GM12864 (cell line): ENCODE results near the gene TSPAN12.

Experiments used
- DNase-seq: peaks from one replicate; pipeline ENCODE4 v3.0.0-alpha.2; 2011; ENCODE audit warnings: low read depth
- H3K4me3 ChIP-seq: 2 replicates; pipeline ENCODE4 v1.5.1; 2011; ENCODE audit warnings: mild to moderate bottlenecking, low read depth, low read length, control low read depth
- TF ChIP-seq, protein P1 (sequence below): IDR thresholded peaks from 2 replicates; pipeline ENCODE4 v1.5.1; 2011; ENCODE audit warnings: low read depth, mild to moderate bottlenecking, moderate library complexity, low read length, control low read depth, inconsistent platforms; ENCODE audit errors: missing control alignments

Gene TSPAN12

DNA sequence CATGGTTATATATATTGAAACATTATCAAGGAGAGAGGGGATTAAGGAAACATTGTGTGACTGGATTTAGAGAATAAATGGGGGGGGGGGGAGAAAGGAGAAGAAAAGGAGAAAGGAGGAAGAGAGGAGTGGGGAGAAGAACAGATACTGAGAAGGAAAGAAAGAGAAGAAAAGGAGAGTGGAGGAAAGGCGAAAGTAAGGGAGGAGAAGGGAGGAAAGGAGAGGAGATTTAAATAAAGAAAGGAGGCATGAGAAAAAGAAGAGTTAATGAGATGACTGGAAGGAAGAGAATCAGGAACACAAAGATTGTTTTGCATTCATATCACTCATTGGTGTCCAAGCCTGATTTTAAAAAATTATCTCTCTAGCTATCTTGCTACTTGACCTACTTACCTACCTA lies 16.1 kb upstream of the TSPAN12 start:
- TF ChIP-seq, protein P1, sequence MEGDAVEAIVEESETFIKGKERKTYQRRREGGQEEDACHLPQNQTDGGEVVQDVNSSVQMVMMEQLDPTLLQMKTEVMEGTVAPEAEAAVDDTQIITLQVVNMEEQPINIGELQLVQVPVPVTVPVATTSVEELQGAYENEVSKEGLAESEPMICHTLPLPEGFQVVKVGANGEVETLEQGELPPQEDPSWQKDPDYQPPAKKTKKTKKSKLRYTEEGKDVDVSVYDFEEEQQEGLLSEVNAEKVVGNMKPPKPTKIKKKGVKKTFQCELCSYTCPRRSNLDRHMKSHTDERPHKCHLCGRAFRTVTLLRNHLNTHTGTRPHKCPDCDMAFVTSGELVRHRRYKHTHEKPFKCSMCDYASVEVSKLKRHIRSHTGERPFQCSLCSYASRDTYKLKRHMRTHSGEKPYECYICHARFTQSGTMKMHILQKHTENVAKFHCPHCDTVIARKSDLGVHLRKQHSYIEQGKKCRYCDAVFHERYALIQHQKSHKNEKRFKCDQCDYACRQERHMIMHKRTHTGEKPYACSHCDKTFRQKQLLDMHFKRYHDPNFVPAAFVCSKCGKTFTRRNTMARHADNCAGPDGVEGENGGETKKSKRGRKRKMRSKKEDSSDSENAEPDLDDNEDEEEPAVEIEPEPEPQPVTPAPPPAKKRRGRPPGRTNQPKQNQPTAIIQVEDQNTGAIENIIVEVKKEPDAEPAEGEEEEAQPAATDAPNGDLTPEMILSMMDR, result no peak
- DNase-seq, result no peak
- no peak overlapping the region for H3K4me3 ChIP-seq

DNA sequence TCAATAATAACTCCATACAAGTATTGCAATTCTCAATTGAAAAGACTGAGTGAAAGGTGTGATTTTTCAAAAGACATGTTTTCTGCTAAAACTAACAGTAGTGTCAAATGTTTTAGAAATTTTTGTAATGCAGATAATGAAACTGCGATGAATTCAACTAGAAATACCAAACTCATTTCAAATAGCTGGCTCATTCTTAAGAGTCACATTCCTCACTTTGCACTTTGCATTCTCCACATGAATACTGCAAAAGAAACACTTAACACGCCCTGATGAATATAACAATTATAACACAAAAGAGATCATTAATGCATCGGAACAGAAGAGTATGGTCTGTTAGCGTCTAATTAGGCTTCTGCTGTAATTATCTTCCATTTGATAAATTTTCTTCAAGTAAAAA lies 15.5 kb upstream of the TSPAN12 start:
- no peak overlapping the region for H3K4me3 ChIP-seq
- TF ChIP-seq, protein P1, result no peak
- no peak for DNase-seq

DNA sequence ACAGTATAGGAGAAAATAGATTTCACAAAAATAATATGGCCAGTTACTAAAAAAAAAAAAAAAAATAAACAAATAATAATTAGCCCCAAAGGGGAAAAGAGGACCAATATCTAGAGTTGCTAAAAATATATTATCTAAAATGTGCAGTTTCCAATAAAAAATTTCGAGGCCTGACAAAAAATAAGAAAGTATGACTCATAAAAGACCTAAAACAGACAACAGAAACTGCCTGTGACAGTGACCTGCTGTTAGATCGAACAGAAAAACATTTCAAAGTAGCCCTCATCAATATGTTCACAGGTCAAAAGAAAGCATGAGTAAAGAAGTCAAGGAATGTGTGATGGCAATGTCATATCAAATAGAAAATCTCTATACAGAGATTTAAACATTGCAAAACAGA lies 11.8 kb upstream of the TSPAN12 start:
- H3K4me3 ChIP-seq, result no peak overlapping the region
- TF ChIP-seq, protein P1, result no peak
- no peak for DNase-seq

DNA sequence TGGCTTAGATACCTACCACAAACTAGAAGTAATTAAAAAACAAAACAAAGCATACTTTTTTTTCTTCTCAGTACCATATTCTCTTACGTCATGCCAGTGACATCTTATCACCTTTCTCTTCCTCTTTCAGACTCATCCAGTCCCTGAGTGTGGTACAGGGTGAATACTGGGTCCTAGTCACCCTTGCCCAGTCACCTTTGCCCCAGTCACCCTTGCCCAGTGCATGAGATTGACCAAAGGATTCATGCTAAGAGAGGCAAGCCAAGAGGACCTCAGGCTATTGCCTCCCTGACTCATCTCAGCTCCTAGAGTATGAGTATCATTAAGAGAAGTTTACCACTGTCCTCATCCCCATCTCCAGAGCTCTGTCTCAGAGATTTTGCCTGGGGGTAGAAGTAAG lies 10.0 kb upstream of the TSPAN12 start:
- no peak for DNase-seq
- TF ChIP-seq, protein P1, result no peak
- no peak overlapping the region for H3K4me3 ChIP-seq

DNA sequence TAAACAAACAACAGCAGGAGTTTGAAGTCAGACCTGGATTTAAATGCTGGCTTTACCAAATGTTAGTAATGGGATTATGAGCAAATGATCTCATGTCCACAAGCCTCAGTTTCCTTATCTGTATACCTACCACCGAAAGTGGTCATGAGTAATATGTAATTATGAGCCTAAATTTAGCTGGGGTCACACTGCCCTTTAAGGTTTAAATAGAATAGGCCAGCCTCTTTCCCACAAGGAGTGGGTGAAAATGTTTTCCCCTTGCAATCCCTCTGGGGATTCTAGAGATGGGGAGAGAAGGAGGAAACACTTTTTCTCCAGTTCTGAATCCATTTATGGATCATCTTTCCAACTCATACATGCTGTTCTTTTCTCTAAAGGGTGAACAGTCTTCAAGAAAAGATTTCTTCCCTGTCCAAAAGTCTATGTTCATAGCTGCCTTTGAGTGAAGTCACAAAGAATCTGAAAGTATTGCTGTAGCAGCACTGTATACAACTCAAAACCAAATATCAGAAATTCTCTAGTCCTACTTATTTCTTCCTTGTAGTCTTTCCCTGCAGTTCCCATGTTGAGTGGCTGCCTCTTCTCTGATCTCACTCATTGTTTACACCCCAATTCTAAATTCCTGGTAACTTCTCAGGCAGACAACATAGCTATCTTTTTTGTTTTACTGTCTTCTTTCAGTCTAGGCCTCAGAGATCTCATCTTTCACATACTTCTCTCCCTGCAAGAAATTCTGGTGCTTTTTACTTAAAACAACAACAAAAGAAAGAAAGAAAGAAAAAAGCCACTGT lies 7.4 kb upstream of the TSPAN12 start:
- no peak overlapping the region for H3K4me3 ChIP-seq
- TF ChIP-seq, protein P1, result no peak
- no peak for DNase-seq

DNA sequence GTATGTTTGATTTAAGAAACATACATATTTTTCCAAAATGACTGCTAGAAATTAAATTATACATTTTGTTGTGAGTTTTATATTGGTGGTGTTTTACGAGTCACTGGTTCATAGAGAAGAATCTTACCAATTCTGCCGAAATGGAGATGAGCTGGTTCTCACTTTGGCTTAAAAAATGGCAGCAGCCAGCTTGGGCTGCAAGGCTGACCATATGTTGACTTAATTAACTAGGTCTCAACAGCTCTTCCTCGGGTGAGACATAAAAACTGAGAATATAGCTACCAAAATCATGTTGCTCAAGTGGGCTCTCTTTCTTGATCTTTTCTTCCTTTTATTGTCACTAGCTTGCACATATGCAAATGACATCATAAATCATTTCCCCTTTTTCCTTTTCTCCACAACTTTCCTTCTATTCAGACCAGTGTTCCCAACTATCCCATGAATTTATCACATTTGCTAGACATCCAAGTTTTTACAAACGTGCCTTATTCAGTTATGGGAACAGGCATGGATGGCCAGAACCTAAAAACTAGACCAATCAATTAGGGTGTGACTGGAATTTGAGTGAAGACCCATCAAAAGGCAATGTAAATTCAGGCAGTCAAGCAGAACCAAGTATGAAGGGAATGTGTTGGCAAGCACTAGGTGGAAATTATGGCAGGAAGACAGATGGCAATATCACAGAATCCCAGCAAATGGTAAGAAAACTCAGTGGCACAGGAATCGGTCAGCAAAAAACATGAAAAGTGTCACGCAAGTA lies 6.4 kb upstream of the TSPAN12 start:
- H3K4me3 ChIP-seq, result no peak overlapping the region
- TF ChIP-seq, protein P1, result no peak
- no peak for DNase-seq
